GM21529 (cell line): ENCODE data around the gene NDOR1.

Experiments
- ATAC-seq: cut with Tn5 transposase; IDR thresholded peaks from one replicate; pipeline ENCODE4 v1.9.1; 2021; ENCODE audit not compliant: unreplicated experiment

NDOR1 gene

GRCh38 chr9:137182836-137183235 is 22.7 kb upstream of the NDOR1 start:
- no peak for ATAC-seq

- ATAC-seq = no peak
Observed at GRCh38 chr9:137183980-137184595, 21.4 kb upstream of the NDOR1 start.

- ATAC-seq = no peak
Observed at GRCh38 chr9:137184881-137185660, 20.4 kb upstream of the NDOR1 start.

GRCh38 chr9:137185921-137186320 is 19.6 kb upstream of the NDOR1 start:
- ATAC-seq = no peak

DNA sequence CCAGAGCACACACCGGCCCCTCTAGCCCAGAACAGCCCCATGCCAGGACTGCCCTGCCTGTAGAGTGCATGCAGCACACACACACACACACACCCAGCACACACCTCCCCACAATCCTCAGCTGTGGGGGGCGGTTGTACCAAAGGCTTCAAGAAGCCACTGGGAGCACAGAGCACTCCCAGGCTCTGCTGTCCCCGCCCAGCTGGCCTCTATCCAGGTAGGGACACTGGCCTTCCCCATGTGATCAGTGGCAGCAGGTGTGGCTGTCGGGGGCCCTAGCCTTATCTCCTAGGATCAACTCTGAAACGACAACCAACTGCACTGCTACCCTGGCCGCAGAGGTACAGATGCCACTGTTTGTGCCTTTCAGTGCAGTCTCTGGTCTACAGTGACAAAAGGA is 19.1 kb upstream of the NDOR1 start:
- ATAC-seq = no peak

DNA sequence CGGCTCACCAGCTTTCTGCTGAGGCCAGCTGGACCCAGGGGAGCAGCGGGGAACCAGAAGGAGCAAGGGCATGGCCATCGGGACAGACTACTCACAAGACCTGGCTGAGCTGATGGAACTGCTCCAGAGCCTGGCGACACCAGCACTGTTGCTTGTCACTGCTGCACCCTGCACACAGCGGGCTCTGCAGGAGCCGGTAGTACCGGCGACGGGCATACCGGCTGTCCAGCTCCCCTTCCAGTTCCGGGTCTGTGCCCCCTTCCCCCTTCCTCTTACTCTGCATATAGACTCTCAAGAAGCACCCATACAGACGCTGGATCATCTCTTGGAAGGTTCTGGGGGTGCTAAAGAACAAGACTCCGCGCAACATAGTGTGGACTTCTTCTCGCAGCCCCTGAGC is 18.1 kb upstream of the NDOR1 start:
- no peak for ATAC-seq

DNA sequence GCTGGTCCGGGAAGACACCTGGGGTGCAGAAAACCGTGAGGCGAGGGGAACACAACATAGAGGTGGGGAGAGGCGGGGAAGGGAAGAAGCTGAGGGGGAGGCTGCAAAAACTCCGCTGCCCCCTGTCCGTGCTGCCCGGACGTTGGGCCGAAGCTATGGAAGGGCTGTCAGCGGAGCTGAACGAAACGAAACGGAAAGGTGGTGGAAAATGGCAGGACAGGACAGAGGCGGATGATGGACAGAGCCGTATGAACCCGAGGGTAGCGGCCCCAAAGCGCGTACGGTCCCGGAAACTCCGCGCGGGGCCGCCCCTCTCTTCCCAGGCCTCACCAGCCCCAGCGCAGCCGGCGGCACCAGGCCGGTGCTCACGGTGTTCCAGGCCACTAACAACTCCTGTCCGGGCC is 17.4 kb upstream of the NDOR1 start:
- no peak for ATAC-seq

DNA sequence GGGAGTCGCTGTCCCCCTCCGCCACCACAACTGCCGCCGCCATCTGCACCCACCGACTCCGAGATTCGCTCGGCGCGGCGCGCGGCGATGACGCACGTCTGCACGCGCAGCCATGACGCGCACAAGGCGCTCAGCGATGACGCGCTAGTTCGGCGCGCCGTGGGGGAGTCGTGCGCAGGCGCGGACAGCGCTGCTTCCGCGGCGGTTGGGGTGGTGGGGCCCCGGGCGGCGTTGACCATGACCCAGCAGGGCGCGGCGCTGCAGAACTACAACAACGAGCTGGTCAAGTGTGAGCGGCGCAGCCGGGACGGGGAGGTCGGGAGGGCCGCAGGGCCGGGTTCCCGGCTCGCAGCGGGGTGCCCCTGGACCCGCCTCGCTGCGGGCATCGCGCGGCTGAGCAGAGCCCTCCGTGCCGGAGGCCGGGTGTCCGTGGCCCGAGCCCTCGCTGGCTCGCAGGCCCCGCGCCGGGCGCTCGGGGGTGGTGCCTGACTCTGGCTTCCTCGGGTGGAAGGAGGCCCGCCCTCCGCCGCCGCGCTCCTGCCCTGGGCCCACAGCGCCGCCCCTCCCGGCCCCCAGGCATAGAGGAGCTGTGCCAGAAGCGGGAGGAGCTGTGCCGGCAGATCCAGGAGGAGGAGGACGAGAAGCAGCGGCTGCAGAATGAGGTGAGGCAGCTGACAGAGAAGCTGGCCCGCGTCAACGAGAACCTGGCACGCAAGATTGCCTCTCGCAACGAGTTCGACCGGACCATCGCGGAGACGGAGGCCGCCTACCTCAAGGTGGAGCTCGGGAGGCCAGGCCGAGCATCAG is 16.8 kb upstream of the NDOR1 start, which contains the start of the genes ANAPC2 and SSNA1:
Gene ANAPC2 (minus strand): TSS at position 71 of the 807 bp plus-strand sequence. CDS start 28 bp downstream, at position 43.
Gene SSNA1 (plus strand): TSS at position 187 of the 807 bp plus-strand sequence. CDS start 51 bp downstream, at position 238.
- ATAC-seq = peak; percentile 68

DNA sequence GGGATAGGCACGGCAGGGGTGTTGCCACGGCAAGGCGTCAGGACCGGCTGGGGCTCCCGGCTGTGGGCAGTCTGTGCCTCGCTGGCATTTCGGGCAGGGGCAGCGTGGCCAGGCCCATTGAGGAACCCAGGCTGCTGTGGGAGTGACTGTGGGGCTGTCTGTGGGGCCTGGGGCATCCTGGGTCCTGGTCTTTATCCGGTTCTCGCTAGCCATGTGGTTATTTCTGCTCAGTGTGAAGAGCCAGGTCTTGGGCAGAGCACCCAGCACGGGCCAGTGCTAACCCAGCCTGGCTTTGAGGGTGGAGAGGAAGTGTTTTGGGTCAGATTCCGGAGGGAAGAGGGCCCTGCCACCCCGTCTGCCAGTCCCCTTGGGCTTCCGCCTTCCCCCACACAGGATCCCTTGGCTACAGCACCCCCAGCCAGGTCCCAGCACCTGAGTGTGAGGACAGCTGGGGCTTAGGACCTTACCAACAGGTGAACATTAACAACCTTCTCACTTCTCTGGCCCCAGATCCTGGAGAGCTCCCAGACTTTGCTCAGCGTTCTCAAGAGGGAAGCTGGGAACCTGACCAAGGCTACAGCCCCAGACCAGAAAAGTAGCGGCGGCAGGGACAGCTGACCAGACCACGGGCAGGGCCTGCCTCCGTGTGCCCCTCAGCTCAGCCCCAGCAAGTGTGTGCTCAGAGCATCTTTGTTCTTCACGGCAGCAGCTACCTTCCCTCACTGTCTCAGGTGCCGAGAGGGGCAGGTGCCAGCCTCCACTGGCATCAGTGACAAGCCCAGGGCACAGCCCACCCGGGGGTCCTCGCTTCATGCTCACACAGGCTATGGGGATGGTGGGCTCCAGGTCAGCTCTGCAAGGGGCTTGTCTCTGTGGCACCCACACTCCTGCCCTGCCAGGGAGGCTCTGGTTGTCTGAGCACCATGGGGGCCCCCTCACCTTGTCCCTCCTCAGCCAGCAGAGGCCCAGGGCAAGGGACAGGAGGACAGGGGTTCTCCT is 15.9 kb upstream of the NDOR1 start:
- no peak for ATAC-seq

- ATAC-seq = no peak
Observed at GRCh38 chr9:137190315-137190856, 15.1 kb upstream of the NDOR1 start.

DNA sequence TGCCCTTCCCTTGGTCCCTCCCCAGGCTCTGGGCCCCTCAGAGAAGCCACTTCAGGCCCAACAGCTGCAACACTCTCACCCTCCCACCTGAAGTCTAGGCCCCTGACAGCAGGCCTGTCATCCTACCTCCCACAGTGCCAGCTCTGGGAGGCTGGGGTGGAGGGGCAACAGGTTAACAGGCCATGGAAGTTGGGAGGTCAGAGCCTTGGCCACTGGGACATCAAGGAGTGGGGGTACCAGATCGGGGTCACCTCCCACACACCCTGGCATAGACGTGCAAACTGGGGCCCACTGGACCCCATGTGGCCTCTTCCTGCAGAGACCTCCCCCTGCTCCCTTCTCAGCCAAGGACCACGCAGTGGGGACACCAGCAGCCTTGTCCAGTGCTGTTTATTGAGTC is 14.3 kb upstream of the NDOR1 start:
- ATAC-seq = no peak

GRCh38 chr9:137191691-137192447 is 13.6 kb upstream of the NDOR1 start:
- ATAC-seq = no peak

GRCh38 chr9:137192448-137192780 is 13.1 kb upstream of the NDOR1 start:
- ATAC-seq = no peak

GRCh38 chr9:137192859-137193258 is 12.6 kb upstream of the NDOR1 start:
- ATAC-seq = no peak

GRCh38 chr9:137193771-137194170 is 11.7 kb upstream of the NDOR1 start:
- no peak for ATAC-seq

DNA sequence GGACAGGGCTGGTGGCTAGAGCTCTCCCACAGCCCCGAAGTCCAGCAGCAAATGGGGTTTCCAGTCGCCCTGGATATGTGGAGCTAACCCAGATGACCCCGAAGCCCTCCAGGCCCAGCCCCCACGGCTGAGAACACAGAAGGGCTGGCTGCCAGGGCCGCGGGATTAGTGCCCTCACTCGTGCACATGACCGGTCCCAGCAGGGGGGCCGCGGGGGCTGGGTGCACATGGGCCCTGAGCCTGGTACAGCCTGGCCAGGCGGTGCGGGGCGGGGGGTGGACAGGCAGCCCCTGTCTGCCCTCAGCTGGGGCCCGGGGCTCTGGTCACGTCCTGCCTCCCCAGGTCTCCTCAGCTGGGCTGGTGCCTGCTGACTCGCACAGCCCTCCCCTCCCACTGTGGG is 11.1 kb upstream of the NDOR1 start:
- no peak for ATAC-seq

DNA sequence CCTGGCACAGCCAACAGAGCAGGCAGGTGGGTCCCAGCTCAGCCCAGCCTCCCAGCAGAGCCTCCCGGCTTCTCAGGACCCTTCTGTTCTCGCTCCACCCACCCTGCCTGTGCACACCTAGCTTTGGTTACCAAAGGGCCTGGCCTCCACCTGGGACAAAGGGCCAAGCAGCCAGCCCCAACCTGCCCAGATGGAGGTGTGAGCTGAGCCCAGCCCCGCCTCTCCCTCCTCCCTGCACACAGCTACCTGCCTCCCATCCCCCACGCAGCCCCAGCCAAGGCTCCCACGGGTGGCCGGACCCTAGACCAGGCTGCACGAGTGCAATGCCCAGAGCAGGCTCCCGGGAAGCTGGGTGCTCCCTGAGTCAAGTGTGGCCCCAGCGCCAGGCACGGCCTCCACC is 10.6 kb upstream of the NDOR1 start:
- ATAC-seq = no peak

DNA sequence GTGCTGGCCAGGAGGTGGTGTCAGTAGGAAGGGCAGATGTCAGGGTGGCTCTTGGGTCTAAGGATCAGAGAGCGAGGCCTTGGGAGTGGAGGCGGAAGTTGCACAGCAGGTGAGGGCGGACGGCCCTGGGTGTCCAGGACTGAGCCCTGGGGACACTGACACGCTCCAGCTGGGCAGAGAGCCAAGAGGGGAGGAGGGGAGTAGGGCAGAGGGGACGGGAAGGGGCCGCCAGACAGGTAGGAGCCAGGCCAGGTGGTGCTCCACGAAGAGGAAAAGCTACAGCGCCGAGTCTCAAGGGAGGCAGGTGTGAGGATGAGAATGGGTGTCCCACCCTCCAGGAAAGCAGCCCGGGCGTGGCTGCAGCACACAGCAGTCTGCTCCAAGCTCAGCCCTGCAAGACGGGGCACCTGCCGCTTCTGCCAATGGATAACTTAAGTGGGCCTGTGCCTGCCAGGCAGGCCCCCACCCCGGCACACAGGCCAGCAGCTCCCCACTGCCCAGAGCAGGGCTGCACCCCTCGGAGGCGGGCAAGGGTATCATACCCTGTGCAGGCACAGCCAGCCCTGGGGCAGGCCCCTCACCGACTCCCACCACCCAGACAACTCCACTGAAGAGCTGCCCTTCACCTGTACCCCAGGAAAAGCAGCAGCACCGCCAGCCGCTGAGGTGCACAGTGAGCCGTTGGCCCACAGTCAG is 9.8 kb upstream of the NDOR1 start:
- ATAC-seq = no peak
